ENCODE results near the gene RBM15.

RBM15 gene

GRCh38 chr1:110370827-110371226 is 31.6 kb downstream of the RBM15 start:
- TF ChIP-seq CTCF (IDR thresholded peaks at IDR 0.05; ENCODE audit: borderline replicate concordance, insufficient read depth, low read depth, low read length) = no peak
- no peak overlapping the region for H3K4me3 ChIP-seq (ENCODE audit: low read depth, low read length)

- H3K4me3 ChIP-seq (ENCODE audit: low read depth, low read length) = no peak overlapping the region
These were observed 36.3 kb downstream of the RBM15 start for GRCh38 chr1:110375490-110375889.

GRCh38 chr1:110380672-110381283 is 41.6 kb downstream of the RBM15 start:
- TF ChIP-seq CTCF (IDR thresholded peaks at IDR 0.05; ENCODE audit: borderline replicate concordance, insufficient read depth, low read depth, low read length) = no peak
- no peak overlapping the region for H3K4me3 ChIP-seq (ENCODE audit: low read depth, low read length)

More at GRCh38 chr1:110375490-110375889, 36.3 kb downstream of the RBM15 start:
- TF ChIP-seq CTCF (IDR thresholded peaks at IDR 0.05; ENCODE audit: borderline replicate concordance, insufficient read depth, low read depth, low read length) = no peak

GRCh38 chr1:110383251-110383990 is 44.2 kb downstream of the RBM15 start:
- H3K4me3 ChIP-seq (ENCODE audit: low read depth, low read length) = no peak overlapping the region
- TF ChIP-seq CTCF (IDR thresholded peaks at IDR 0.05; ENCODE audit: borderline replicate concordance, insufficient read depth, low read depth, low read length) = no peak

GRCh38 chr1:110384581-110385321 is 45.6 kb downstream of the RBM15 start:
- no peak overlapping the region for H3K4me3 ChIP-seq (ENCODE audit: low read depth, low read length)
- TF ChIP-seq CTCF (IDR thresholded peaks at IDR 0.05; ENCODE audit: borderline replicate concordance, insufficient read depth, low read depth, low read length) = no peak

GRCh38 chr1:110385369-110385768 is 46.2 kb downstream of the RBM15 start:
- no peak overlapping the region for H3K4me3 ChIP-seq (ENCODE audit: low read depth, low read length)
- TF ChIP-seq CTCF (IDR thresholded peaks at IDR 0.05; ENCODE audit: borderline replicate concordance, insufficient read depth, low read depth, low read length) = no peak

All from GM12875 (cell line).